HL-60 (cell line): ENCODE results near the gene L3MBTL1.

Source experiments
- DNase-seq, 2 experiments: peaks; one replicate each; pipeline ENCODE4 v3.0.0-alpha.2; 2010 to 2020; ENCODE audit warnings: low read depth in 1 of 2, low spot score in 1 of 2
- H3K27ac ChIP-seq: fragments of 250-450 bp; sonication (Bioruptor Pico); replicated peaks from 2 replicates; pipeline ENCODE4 v1.5.1; 2020; ENCODE audit warnings: mild to moderate bottlenecking, moderate library complexity
- H3K27me3 ChIP-seq: fragments of 250-450 bp; sonication (Bioruptor Pico); 2 replicates; pipeline ENCODE4 v1.5.1; 2021; ENCODE audit warnings: mild to moderate bottlenecking, moderate library complexity; ENCODE audit not compliant: insufficient read depth, poor library complexity, severe bottlenecking
- H3K4me3 ChIP-seq: replicated peaks from 2 replicates; pipeline ENCODE4 v1.5.1; 2011; ENCODE audit warnings: mild to moderate bottlenecking, control low read depth, low read length; ENCODE audit not compliant: insufficient read depth
- GABPA ChIP-seq: IDR thresholded peaks from 2 replicates; pipeline ENCODE4 v1.6.1; 2012; ENCODE audit warnings: low read depth
- POLR2AphosphoS5 ChIP-seq: IDR thresholded peaks from 2 replicates; pipeline ENCODE4 v1.6.1; 2012; ENCODE audit warnings: low read depth
- REST ChIP-seq: IDR thresholded peaks from 2 replicates; pipeline ENCODE4 v1.6.1; 2012; ENCODE audit warnings: low read depth; ENCODE audit not compliant: insufficient replicate concordance
- SPI1 ChIP-seq: IDR thresholded peaks from 2 replicates; pipeline ENCODE4 v1.6.1; 2012; ENCODE audit warnings: low read depth, mild to moderate bottlenecking, borderline replicate concordance
- TF ChIP-seq, protein P1 (sequence below): IDR thresholded peaks from one replicate; pipeline ENCODE4 v1.5.1; 2011; ENCODE audit warnings: low read length, control low read depth, inconsistent platforms; ENCODE audit not compliant: insufficient read depth

Gene L3MBTL1

DNA sequence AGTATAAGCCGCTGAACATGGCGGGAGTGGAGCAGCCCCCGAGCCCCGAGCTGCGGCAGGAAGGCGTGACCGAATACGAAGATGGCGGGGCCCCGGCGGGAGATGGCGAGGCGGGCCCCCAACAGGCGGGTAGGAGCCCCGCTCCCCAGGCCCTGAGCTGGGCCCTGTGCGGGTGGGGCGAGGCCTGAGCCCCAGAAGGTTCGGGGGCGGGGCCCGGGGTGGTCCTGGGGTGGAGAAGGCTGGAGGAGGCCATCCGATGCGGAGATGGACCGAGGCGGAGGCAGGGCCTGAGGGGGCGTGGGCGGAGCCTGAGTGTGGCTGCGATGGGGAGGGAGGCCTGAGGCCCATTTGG, 7.1 kb downstream of the L3MBTL1 start:
- DNase-seq = no peak
- no peak for TF ChIP-seq SPI1
- TF ChIP-seq REST = no peak
- TF ChIP-seq POLR2AphosphoS5 = no peak
- TF ChIP-seq GABPA = no peak
- Histone ChIP-seq H3K27me3 (no peaks in the 10 kb centered on the region), H3K27ac (peak overlapping the region; percentile 51), H3K4me3 (peak overlapping the region; percentile 70)

DNA sequence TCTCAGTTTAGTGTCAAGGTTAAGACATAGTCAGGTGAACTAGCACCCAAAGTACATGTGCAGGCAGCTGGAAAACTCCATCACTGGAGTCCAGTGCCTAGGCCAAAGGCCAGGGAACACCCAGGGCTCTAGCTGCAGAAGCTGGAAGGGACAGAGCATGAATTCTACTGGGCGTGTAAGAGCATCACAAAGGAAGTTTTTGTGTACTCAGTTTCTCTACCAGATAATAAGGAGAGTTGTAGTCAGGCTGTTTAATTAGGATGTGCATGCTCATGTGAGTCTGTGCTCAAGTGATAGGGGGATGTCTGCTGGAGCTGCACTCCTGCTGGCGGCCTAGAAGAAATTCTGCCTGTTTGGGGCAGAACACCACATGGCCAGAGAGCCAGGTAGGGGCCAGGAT, 8.1 kb downstream of the L3MBTL1 start:
- Histone ChIP-seq H3K27ac (no peak overlapping the region), H3K27me3 (no peaks in the 10 kb centered on the region), H3K4me3 (no peak overlapping the region)
- DNase-seq = no peak
- no peak for TF ChIP-seq GABPA
- TF ChIP-seq, protein P1, sequence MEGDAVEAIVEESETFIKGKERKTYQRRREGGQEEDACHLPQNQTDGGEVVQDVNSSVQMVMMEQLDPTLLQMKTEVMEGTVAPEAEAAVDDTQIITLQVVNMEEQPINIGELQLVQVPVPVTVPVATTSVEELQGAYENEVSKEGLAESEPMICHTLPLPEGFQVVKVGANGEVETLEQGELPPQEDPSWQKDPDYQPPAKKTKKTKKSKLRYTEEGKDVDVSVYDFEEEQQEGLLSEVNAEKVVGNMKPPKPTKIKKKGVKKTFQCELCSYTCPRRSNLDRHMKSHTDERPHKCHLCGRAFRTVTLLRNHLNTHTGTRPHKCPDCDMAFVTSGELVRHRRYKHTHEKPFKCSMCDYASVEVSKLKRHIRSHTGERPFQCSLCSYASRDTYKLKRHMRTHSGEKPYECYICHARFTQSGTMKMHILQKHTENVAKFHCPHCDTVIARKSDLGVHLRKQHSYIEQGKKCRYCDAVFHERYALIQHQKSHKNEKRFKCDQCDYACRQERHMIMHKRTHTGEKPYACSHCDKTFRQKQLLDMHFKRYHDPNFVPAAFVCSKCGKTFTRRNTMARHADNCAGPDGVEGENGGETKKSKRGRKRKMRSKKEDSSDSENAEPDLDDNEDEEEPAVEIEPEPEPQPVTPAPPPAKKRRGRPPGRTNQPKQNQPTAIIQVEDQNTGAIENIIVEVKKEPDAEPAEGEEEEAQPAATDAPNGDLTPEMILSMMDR = no peak
- no peak for TF ChIP-seq REST
- no peak for TF ChIP-seq SPI1
- no peak for TF ChIP-seq POLR2AphosphoS5

DNA sequence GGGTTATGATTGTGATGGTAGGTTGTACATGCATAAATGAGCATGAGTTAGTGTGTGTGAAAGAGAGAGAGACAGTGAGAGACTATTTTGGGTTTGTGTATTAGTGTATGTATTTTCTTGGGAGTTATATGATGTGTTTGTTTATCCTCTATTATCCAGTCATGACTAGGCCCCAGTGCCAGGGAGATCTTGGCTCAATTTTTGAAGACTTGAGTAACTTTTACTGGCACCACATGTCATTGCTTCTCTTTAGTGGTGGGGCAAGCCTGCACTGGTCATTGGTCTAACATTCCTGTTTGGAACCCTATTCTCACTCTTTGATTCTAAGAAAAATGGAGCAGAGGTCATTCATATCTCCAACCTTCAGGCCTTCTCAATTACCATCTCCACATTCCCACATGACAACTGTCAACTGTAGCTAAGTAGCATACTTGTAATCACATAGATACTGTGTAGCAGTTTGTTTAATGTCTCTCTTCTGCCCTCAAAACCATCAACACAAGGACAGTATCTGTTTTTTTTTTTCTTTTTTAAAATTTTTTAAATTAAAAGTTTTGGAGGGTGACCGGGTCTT, 8.8 kb downstream of the L3MBTL1 start:
- Histone ChIP-seq H3K27ac (no peak overlapping the region), H3K4me3 (no peak overlapping the region), H3K27me3 (no peaks in the 10 kb centered on the region)
- TF ChIP-seq REST (no peak), GABPA (no peak), SPI1 (no peak), POLR2AphosphoS5 (no peak)
- TF ChIP-seq, protein P1 = no peak
- no peak for DNase-seq
